Right lobe of liver (tissue), 6 donors: ENCODE measurements around the gene CFAP100. TPM values are rescaled to one million over a fixed set of nuclear protein-coding genes. Genes with fewer than 3 reads are reported as not detected.

ENCODE experiments used
- ATAC-seq, 4 donors: fragments of 200-7000 bp; cut with Tn5 transposase; one replicate each; pipeline ENCODE4 v1.9.1; 2020; ENCODE audit warnings: mild to moderate bottlenecking in 4 of 4, moderate library complexity in 4 of 4
- DNase-seq, 3 donors: peaks; one replicate each; pipeline ENCODE4 v3.0.0-alpha.2; 2020
- H3K27ac ChIP-seq, 3 donors: fragments of 200-600 bp; one replicate each; pipeline ENCODE4 v1.8.0; 2022
- H3K27me3 ChIP-seq, 2 donors: fragments of 200-600 bp; one replicate each; pipeline ENCODE4 v1.8.0; 2022
- H3K36me3 ChIP-seq, 4 donors: fragments of 200-600 bp; sonication (generic) in 1 of 4; one replicate each; pipeline versions ENCODE4 v1.5.1 to v1.8.0; 2017 to 2022; ENCODE audit warnings: control low read depth in 1 of 4
- H3K4me1 ChIP-seq, 4 donors: fragments of 200-600 bp; sonication (generic) in 1 of 4; one replicate each; pipeline versions ENCODE4 v1.5.1 to v1.8.0; 2017 to 2022; ENCODE audit warnings: control low read depth in 1 of 4
- H3K4me3 ChIP-seq, 3 donors: fragments of 200-600 bp; one replicate each; pipeline ENCODE4 v1.8.0; 2022
- H3K9me3 ChIP-seq, 4 donors: fragments of 200-600 bp; sonication (generic) in 1 of 4; one replicate each; pipeline versions ENCODE4 v1.5.1 to v1.8.0; 2017 to 2022; ENCODE audit warnings: control low read depth in 1 of 4
- CTCF ChIP-seq, 4 donors: fragments of 200-600 bp in 3 of 4; fragments of 450-650 bp in 1 of 4; IDR thresholded peaks; one replicate each; pipeline versions ENCODE4 v1.5.1 to v1.8.0; 2016 to 2022; ENCODE audit warnings: antibody characterized with exemption in 4 of 4, mild to moderate bottlenecking in 2 of 4
- POLR2A ChIP-seq: fragments of 450-650 bp; IDR thresholded peaks from one replicate; pipeline ENCODE4 v1.6.1; 2017; ENCODE audit warnings: antibody characterized with exemption, mild to moderate bottlenecking
- WGBS: methylation state at CpG from one replicate; pipeline ENCODE4 v1.1.6; 2018; ENCODE audit warnings: low coverage, low lambda C conversion rate; ENCODE audit not compliant: insufficient coverage; ENCODE audit errors: missing lambda C conversion rate; 5-methylcytosine and 5-hydroxymethylcytosine counted together
- intact Hi-C, 2 donors: fragments of 100-400 bp; cut with DNase I; formaldehyde crosslinking; loops; one replicate each; pipeline versions ENCODE4 v1.11.2 to v1.14.1; 2022
- total RNA-seq, 6 experiments: library from RNA; depleted of rRNA in 2 of 6; stranded (reverse); fragments of >200 nt in 2 of 6; fragmentation: NEBNext Ultra II Directional in 3 of 6; extraction: Animal tissue kit (Norgen Biotek cat#: 25700) in 3 of 6; gene quantifications; one replicate each; pipeline versions ENCODE4 v1.1.0 to v1.2.4, GENCODE V29; 2016 to 2023
- donor health status: DM: no; HTN: yes; CAD: no.
- donor health status: DM: no; HTN: no; CAD: no.
- donor health status: DM: no; HTN: no; CAD: no.
- donor health status: DM: no; HTN: yes; CAD: no.
- donor health status: DM: no; HTN: yes; CAD: no.

Gene CFAP100
- total RNA-seq, 6 experiments from 2014 or later, result not detected

DNA sequence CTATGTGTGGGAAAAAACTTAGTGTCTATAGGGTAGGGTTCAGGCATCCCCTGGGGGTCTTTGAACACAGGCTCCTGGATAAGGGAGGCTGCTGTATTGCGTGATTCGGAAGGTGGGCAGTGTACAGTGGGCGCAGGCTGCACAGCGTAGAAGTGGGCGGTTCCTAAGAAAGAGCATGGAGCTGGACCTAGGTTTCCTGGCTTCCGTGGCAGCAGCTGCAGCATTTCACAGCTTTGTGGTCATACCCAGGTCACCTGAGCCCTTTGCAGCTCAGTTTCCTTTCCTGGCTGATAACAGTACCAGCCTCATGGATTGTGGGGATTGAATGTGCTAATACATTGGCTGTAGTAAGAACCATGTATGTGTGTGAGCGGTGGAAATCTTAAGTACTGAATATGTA lies 22.2 kb downstream of the CFAP100 start:
- ATAC-seq, result no peak
- TF ChIP-seq POLR2A, result no peak
- TF ChIP-seq CTCF (IDR thresholded peaks at IDR 0.05), result no peak
- DNase-seq, result no peak

DNA sequence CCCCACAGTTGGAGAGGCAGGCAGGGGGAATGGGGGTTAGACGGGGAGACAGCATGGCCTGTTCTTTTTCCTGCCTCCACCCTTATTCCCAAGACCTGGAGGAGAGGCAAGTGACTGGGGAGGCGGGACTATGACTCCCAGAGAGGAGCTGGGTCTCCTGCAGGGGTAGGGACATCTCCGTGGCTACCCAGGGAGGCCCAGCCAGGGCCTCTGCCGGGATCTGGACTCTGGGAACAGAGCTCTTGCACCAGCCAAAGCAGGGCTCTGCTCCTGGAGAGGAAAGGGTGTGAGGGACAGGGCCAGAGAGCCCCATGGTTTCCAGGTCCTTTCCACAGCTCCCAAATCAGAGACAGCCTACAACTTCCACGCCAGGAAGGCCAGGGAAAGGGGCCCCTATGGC lies 22.8 kb downstream of the CFAP100 start:
- 40% methylated on average over 1 of the region's 5 CpGs for WGBS
- H3K4me1 ChIP-seq, result no peaks in the 10 kb centered on the region
- no peak overlapping the region for H3K27ac ChIP-seq
- no peaks in the 10 kb centered on the region for H3K36me3 ChIP-seq
- H3K4me3 ChIP-seq, result no peak overlapping the region
- H3K9me3 ChIP-seq, result no peaks in the 10 kb centered on the region
- DNase-seq (no peak), ATAC-seq (no peak)
- intact Hi-C loops, result no loop called here
- TF ChIP-seq POLR2A, result no peak
- no peak for TF ChIP-seq CTCF (IDR thresholded peaks at IDR 0.05)
- H3K27me3 ChIP-seq, result no peaks in the 10 kb centered on the region

More for the DNA sequence above, 22.2 kb downstream of the CFAP100 start:
- intact Hi-C loops, result no loop called here
- Histone ChIP-seq H3K4me1 (no peaks in the 10 kb centered on the region), H3K9me3 (no peaks in the 10 kb centered on the region), H3K27ac (no peak overlapping the region), H3K27me3 (no peaks in the 10 kb centered on the region), H3K4me3 (no peak overlapping the region), H3K36me3 (no peaks in the 10 kb centered on the region)
- WGBS, result 95% methylated on average over 5 of the region's 7 CpGs

DNA sequence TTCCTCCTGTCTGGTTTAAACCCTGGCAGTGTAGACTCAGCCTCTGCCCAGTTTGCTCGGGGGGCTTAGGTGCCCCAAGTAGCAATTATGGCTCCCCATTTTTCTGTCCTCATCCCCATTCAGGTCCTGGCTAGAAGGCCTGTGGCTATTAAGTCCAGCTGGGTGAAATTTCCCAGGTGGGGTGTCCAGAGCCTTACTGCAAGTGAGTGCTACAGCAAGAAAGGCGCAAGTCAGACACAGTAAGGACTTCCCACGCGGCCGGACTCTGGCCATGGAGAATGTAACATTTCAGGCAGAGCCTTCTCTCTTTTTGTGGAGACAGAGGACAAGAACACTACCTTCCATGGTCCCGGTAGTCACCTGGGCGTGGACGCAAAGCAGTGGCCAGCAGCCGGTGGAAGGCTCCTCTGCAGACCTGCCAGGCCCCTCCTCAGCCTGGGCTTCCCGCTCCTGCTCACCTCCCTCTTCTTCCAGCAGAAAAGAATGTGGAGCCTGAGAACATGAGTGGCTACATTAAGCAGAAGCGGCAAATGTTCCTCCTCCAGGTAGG lies 23.3 kb downstream of the CFAP100 start:
- no peaks in the 10 kb centered on the region for H3K36me3 ChIP-seq
- H3K4me3 ChIP-seq, result no peak overlapping the region
- H3K9me3 ChIP-seq, result no peaks in the 10 kb centered on the region
- TF ChIP-seq POLR2A (no peak), CTCF (IDR thresholded peaks at IDR 0.05) (no peak)
- DNase-seq (no peak), ATAC-seq (no peak)
- no peak overlapping the region for H3K27ac ChIP-seq
- intact Hi-C loops, result no loop called here
- no peaks in the 10 kb centered on the region for H3K27me3 ChIP-seq
- H3K4me1 ChIP-seq, result no peaks in the 10 kb centered on the region
- 89% methylated on average over 3 of the region's 11 CpGs for WGBS

DNA sequence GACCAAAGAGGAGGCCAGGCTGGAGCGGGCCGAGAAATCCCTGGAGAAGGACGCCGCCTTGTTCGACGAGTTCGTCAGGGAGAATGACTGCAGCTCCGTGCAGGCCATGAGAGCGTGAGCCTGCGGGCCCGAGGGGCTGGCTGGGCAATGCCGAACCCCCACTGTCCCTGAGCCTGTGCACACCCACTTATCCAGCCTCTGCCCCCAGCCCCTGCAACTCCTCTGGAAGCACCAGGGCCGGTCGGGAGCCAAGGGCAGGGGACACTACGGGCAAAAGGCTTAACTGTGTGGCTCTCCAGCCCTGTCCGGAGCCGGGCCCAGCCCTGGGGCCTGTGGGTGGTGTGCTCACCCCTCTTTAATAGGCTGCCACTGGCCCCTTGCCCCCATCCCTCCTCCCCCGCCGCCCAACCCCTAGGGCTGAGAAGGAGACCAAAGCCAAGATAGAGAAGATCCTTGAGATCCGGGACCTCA lies 24.0 kb downstream of the CFAP100 start:
- ATAC-seq, result no peak
- Histone ChIP-seq H3K36me3 (no peaks in the 10 kb centered on the region), H3K27me3 (no peaks in the 10 kb centered on the region)

More for the DNA sequence above, 24.0 kb downstream of the CFAP100 start:
- Histone ChIP-seq H3K27ac (no peak overlapping the region), H3K9me3 (no peaks in the 10 kb centered on the region), H3K4me3 (no peak overlapping the region), H3K4me1 (no peaks in the 10 kb centered on the region)
- TF ChIP-seq POLR2A (no peak), CTCF (IDR thresholded peaks at IDR 0.05) (no peak)
- intact Hi-C loops, result no loop called here
- WGBS, result 74% methylated on average over 6 of the region's 20 CpGs
- peak in 1 of 3 donors; percentile 54 for DNase-seq
